Measurements from ENCODE around the gene SLC1A5. TPM values are rescaled to one million over a fixed set of nuclear protein-coding genes. Genes with fewer than 3 reads are reported as not detected.

Gene SLC1A5
- total and polyA plus RNA-seq, 2 donors (not counting 3 experiments of a cell fraction or from before 2014, with no cell fraction given): 114 TPM

GRCh38 chr19:46785054-46785979, 3.1 kb downstream of the SLC1A5 start:
- H3K4me1 ChIP-seq (ENCODE audit: control insufficient read depth, extremely low read depth, insufficient read depth, low read length): peaks cover 34% of the 10 kb centered on the region
- BruUV-seq (replicated peaks): no TSS peak
- no peaks in the 10 kb centered on the region for H3K9me1 ChIP-seq (replicated peaks; ENCODE audit: control insufficient read depth, extremely low read depth, insufficient read depth, low read length)
- peak overlapping the region in 2 of 3 experiments; percentile 20 to 60 for H3K4me3 ChIP-seq (replicated peaks in 1 of 3; ENCODE audit: insufficient read depth in 1 of 3, low read depth in 1 of 3, low read length in 3 of 3)
- H3K27ac ChIP-seq (ENCODE audit: insufficient read depth, low read depth, low read length): peak overlapping the region; percentile 98
- peak overlapping the region; percentile 69 for H3K4me2 ChIP-seq (ENCODE audit: insufficient read depth, low read length)
- no peaks in the 10 kb centered on the region for H3K9me3 ChIP-seq (replicated peaks; ENCODE audit: control insufficient read depth, insufficient read depth, low read length)
- CTCF ChIA-PET: interaction anchor here (0.8 to 6.7 kb wide), 11 partner anchors 15 to 55 kb away, joined by 3 to 63 read pairs (median 5); no protein-coding TSS in a partner anchor
- TF ChIP-seq, protein P1, sequence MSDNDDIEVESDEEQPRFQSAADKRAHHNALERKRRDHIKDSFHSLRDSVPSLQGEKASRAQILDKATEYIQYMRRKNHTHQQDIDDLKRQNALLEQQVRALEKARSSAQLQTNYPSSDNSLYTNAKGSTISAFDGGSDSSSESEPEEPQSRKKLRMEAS (IDR thresholded peaks at IDR 0.05; ENCODE audit: insufficient read depth, insufficient read length): no peak
- TF ChIP-seq FOS (IDR thresholded peaks at IDR 0.05; ENCODE audit: borderline replicate concordance, insufficient read depth, low read length) (no peak), POLR2AphosphoS5 (IDR thresholded peaks at IDR 0.05; ENCODE audit: insufficient read depth, low read depth, low read length) (no peak), MYC (IDR thresholded peaks at IDR 0.05; ENCODE audit: low read depth, low read length) (no peak), CTCF (IDR thresholded peaks at IDR 0.05; ENCODE audit: extremely low read depth in 1 of 2, insufficient read depth in 1 of 2, low read depth in 1 of 2, low read length in 2 of 2) (no peak), GATA2 (IDR thresholded peaks at IDR 0.05; ENCODE audit: insufficient read depth, insufficient read length, low read depth, low read length) (no peak), EZH2 (IDR thresholded peaks at IDR 0.05; ENCODE audit: borderline replicate concordance, low read depth, low read length, severe bottlenecking) (no peak), POLR2A (IDR thresholded peaks at IDR 0.05; ENCODE audit: low read depth, low read length) (no peak), JUN (IDR thresholded peaks at IDR 0.05; ENCODE audit: borderline replicate concordance, insufficient read depth, insufficient read length, low read depth) (no peak)
- no peak overlapping the region for H3K9ac ChIP-seq (replicated peaks; ENCODE audit: extremely low read depth, insufficient read depth, low read length)
- peaks cover 13 to 16% of the 10 kb centered on the region in 2 experiments for H3K36me3 ChIP-seq (ENCODE audit: control insufficient read depth in 2 of 2, extremely low read depth in 1 of 2, insufficient read depth in 2 of 2, low read length in 2 of 2)
- no peak overlapping the region for H2AFZ ChIP-seq (ENCODE audit: low read depth, low read length)
- POLR2A ChIA-PET: interaction anchor here (0.5 to 0.9 kb wide), 3 partner anchors 18 to 69 kb away, joined by 3 to 5 read pairs (median 4); partner anchors contain the start of gene PRKD2
- intact Hi-C loops (cut with micrococcal nuclease): loop anchor here (5.0 kb wide), 1 partner anchor 472 kb away; the partner anchor contains the start of gene CCDC9
- FAIRE-seq (no peak), DNase-seq (ENCODE audit: low read depth, low spot score) (no peak)
- H3K79me2 ChIP-seq (ENCODE audit: control insufficient read depth, insufficient read depth, low read length): peaks cover 63% of the 10 kb centered on the region
- dilution Hi-C loops (cut with MboI; ENCODE audit: extremely low pct_ligation_motif_present, low sequenced_read_pairs): no loop called here
- H3K27me3 ChIP-seq (ENCODE audit: control insufficient read depth in 2 of 2, insufficient read depth in 2 of 2, low read length in 2 of 2): no peaks in the 10 kb centered on the region
- H4K20me1 ChIP-seq (replicated peaks; ENCODE audit: control insufficient read depth, extremely low read depth, insufficient read depth, low read length): peaks cover 4% of the 10 kb centered on the region

All from endothelial cell of umbilical vein (primary cell).